BE2C (cell line): ENCODE measurements around the gene CD5L. TPM values are rescaled to one million over a fixed set of nuclear protein-coding genes. Genes with fewer than 3 reads are reported as not detected.

Source experiments
- DNase-seq: peaks from one replicate; pipeline ENCODE4 v3.0.0-alpha.2; 2020
- H3K27me3 ChIP-seq: fragments of 250-450 bp; sonication (Bioruptor Pico); 2 replicates; pipeline ENCODE4 v1.5.1; 2020; ENCODE audit warnings: mild to moderate bottlenecking
- H3K36me3 ChIP-seq: fragments of 250-450 bp; sonication (Bioruptor Pico); 2 replicates; pipeline ENCODE4 v1.5.1; 2020; ENCODE audit warnings: mild to moderate bottlenecking
- H3K4me1 ChIP-seq: fragments of 250-450 bp; sonication (Bioruptor Pico); 2 replicates; pipeline ENCODE4 v1.5.1; 2020
- H3K4me3 ChIP-seq: 2 replicates; pipeline ENCODE4 v1.5.1; 2011; ENCODE audit warnings: low read depth, low read length
- H3K9me3 ChIP-seq: fragments of 250-450 bp; sonication (Bioruptor Pico); 2 replicates; pipeline ENCODE4 v1.5.1; 2020
- polyA plus RNA-seq: library from polyadenylated mRNA; unstranded; fragments of >200 nt; gene quantifications from one replicate; pipeline ENCODE4 v1.2.1, GENCODE V29; 2012; ENCODE audit warnings: low read depth, missing spikeins; ENCODE audit not compliant: insufficient read length, insufficient read depth
- TF ChIP-seq, protein P1 (sequence below): IDR thresholded peaks from 2 replicates; pipeline ENCODE4 v1.5.1; 2012; ENCODE audit warnings: mild to moderate bottlenecking, low read depth, low read length

The CD5L gene
- polyA plus RNA-seq, result not detected

DNA sequence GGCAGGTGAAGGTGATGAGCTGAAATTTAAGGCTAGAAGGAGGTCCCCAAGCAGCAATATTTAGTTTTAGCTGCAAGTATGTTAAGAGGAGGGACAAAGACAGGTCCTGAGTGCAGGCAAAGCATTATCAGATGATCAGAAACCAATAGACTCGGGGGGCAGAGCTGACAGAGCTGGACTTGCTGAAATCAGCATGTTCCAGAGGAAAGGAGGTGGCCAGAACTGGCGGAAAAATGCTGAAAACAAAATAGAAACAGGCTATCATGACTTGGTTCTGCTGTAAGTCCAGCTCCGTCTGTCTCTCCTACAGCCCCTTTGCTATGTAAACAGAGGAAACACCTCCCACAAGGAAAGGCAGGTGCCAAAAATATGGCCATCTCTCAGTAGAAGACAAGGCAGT, at the start of gene CD5L:
CD5L (minus strand) TSS at position 101 of the 400 bp plus-strand sequence. CDS start 107 bp downstream, outside the sequence.
- H3K27me3 ChIP-seq, result no peaks in the 10 kb centered on the region
- no peaks in the 10 kb centered on the region for H3K36me3 ChIP-seq
- H3K4me3 ChIP-seq, result no peak within 1 kb of the TSS
- no peak for DNase-seq
- H3K4me1 ChIP-seq, result no peaks in the 10 kb centered on the region
- no peaks in the 10 kb centered on the region for H3K9me3 ChIP-seq
- TF ChIP-seq, protein P1, sequence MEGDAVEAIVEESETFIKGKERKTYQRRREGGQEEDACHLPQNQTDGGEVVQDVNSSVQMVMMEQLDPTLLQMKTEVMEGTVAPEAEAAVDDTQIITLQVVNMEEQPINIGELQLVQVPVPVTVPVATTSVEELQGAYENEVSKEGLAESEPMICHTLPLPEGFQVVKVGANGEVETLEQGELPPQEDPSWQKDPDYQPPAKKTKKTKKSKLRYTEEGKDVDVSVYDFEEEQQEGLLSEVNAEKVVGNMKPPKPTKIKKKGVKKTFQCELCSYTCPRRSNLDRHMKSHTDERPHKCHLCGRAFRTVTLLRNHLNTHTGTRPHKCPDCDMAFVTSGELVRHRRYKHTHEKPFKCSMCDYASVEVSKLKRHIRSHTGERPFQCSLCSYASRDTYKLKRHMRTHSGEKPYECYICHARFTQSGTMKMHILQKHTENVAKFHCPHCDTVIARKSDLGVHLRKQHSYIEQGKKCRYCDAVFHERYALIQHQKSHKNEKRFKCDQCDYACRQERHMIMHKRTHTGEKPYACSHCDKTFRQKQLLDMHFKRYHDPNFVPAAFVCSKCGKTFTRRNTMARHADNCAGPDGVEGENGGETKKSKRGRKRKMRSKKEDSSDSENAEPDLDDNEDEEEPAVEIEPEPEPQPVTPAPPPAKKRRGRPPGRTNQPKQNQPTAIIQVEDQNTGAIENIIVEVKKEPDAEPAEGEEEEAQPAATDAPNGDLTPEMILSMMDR, result no peak

DNA sequence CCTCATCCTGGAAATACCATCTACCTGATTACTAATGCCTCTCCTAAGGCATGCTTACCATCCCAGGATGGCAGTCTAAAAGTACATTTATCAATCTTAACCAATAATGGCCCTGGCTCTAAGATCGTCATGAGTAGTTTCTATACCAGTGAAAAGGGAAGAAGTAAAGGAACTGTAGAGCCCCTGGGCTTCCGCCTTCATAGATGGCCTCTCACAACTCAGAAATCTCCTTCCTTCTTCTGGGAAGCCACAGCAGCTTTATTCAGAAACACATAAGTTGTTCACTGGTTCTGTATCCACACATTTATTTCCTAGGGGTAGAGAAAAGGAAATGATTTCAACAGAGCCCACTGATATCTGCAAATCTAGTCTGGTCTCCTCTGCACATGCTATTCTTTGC, 41.0 kb upstream of the CD5L start:
- Histone ChIP-seq H3K4me1 (no peaks in the 10 kb centered on the region), H3K4me3 (no peak overlapping the region), H3K27me3 (no peaks in the 10 kb centered on the region), H3K9me3 (no peaks in the 10 kb centered on the region), H3K36me3 (no peaks in the 10 kb centered on the region)
- TF ChIP-seq, protein P1, result no peak
- no peak for DNase-seq

GRCh38 chr1:157880621-157881020, 39.0 kb upstream of the CD5L start:
- H3K4me1 ChIP-seq, result no peaks in the 10 kb centered on the region
- TF ChIP-seq, protein P1, result no peak

DNA sequence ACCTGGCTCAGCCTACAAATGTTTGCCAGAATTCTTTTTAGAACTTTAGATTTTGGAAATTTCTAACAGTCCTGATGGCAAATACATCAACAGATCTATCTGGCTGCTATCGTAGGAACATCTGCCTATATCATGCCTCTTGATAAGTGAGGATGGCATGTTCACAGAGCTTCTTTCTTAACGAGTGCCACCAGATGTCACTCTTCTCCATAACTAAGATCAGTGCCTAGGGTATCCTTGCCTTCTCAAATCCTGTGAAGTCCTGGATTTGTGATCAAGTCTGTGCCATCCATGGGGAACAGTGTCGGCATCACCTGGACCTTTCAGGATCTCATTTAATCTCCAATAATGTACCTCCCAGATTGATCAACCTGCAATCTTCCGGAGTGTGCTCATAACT, 36.5 kb upstream of the CD5L start:
- TF ChIP-seq, protein P1, result peak; percentile 16; the same call in 1 of the 2 replicates
- no peaks in the 10 kb centered on the region for H3K4me1 ChIP-seq
- H3K36me3 ChIP-seq, result no peaks in the 10 kb centered on the region
- no peak for DNase-seq
- no peaks in the 10 kb centered on the region for H3K27me3 ChIP-seq
- H3K9me3 ChIP-seq, result no peaks in the 10 kb centered on the region
- H3K4me3 ChIP-seq, result no peak overlapping the region

More at GRCh38 chr1:157880621-157881020, 39.0 kb upstream of the CD5L start:
- Histone ChIP-seq H3K9me3 (no peaks in the 10 kb centered on the region), H3K4me3 (no peak overlapping the region), H3K27me3 (no peaks in the 10 kb centered on the region), H3K36me3 (no peaks in the 10 kb centered on the region)
- no peak for DNase-seq

- H3K27me3 ChIP-seq, result no peaks in the 10 kb centered on the region
- no peaks in the 10 kb centered on the region for H3K9me3 ChIP-seq
- no peak overlapping the region for H3K4me3 ChIP-seq
- no peaks in the 10 kb centered on the region for H3K4me1 ChIP-seq
- no peaks in the 10 kb centered on the region for H3K36me3 ChIP-seq
- no peak for DNase-seq
- TF ChIP-seq, protein P1, result no peak
Measured at GRCh38 chr1:157870490-157870889, 28.9 kb upstream of the CD5L start.

- H3K27me3 ChIP-seq, result no peaks in the 10 kb centered on the region
- no peak for DNase-seq
Measured at GRCh38 chr1:157868654-157869053, 27.0 kb upstream of the CD5L start.

More at GRCh38 chr1:157868654-157869053, 27.0 kb upstream of the CD5L start:
- H3K4me3 ChIP-seq, result no peak overlapping the region
- no peaks in the 10 kb centered on the region for H3K9me3 ChIP-seq
- H3K36me3 ChIP-seq, result no peaks in the 10 kb centered on the region
- TF ChIP-seq, protein P1, result no peak
- H3K4me1 ChIP-seq, result no peaks in the 10 kb centered on the region
